Measurements from ENCODE around the gene HHIPL1.

Gene HHIPL1

DNA sequence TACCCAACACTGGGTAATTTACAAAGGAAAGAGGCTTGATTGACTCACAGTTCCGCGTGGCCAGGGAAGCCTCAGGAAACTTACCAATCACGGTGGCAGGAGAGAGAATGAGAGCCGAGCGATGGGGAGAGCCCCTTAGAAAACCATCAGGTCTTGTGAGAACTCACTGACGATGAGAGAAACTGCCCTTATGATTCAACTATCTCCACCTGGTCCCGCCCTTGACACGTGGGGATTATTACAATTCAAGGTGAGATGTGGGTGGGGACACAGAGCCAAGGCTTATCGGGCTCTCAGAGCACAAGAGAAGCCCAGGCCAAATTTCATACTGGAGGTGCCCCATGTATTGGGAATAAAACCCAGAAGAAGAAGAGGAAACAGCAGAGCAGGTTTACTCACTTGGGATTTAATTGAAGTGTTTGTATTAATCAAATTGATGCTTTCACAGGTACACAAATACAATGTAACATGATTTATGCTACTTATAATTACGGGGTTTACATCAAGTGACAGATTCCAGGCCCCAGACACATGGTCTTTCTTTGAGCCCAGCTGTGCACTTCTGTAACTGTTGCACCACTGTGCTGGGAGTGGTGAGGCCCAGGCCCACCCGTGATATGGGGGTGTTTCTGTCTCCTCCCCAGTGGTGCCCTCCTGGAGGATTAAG is 32.7 kb upstream of the HHIPL1 start:
- peak in 1 of 2 experiments; percentile 16 for DNase-seq

DNA sequence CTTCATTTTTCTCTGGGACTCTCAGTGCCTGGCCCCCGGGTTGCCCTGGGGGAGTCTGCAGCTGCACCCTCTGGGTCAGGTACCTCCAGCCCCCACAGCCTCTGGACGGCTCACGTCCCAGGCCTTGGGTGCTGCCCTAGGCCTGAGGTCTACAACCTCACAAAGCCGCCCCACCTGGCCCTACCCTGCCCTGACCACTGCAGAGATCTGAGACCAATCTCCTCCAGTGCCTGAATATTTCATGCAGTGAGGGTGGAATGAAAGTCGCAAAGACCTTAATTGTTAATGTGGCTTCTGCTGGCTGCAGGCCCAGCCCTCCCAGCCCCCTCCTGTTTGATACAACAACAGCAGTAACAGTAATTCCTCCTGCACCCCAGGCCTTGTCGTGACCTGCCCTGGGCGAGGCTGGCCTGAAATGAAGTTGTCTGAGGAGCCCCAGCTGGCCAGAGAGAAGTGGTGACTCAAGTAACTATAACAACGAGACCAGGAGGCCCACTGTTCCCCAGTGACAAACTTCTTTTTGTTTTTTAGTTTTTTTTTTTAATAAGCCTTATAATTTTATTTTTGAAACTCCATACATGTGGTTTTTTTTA is 32.1 kb upstream of the HHIPL1 start:
- no peak for DNase-seq

DNA sequence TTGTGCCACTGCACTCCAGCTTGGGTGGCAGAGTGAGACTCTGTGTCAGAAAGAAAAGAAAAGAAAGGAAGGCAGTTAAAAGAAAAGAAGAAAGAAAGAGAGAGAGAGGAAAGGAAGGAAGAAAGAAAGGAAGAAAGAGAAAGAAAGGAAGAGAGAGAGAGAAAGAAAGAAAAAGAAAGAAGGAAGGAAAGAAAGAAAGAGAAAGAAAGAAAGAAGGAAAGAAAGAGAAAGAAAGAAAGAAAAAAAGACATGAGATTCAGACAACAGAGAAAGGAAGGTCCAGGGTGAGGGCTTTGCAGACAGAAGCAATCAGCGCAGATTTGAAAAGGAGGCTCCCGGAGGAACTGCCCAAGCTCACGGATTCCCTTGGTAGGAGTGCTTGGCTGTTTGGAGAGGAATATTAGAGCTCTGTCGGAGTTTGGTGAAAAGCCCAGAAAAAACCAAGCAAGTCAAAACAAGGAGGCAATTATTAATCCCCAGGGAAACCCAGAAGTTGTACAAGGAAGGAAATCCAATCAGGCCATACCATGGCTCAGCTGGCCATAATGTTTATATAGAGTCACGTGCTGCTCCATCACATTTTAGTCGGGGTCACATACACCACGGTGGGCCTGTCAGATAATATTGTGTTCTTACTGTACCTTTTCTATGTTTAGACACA is 29.3 kb upstream of the HHIPL1 start:
- DNase-seq, result no peak

DNA sequence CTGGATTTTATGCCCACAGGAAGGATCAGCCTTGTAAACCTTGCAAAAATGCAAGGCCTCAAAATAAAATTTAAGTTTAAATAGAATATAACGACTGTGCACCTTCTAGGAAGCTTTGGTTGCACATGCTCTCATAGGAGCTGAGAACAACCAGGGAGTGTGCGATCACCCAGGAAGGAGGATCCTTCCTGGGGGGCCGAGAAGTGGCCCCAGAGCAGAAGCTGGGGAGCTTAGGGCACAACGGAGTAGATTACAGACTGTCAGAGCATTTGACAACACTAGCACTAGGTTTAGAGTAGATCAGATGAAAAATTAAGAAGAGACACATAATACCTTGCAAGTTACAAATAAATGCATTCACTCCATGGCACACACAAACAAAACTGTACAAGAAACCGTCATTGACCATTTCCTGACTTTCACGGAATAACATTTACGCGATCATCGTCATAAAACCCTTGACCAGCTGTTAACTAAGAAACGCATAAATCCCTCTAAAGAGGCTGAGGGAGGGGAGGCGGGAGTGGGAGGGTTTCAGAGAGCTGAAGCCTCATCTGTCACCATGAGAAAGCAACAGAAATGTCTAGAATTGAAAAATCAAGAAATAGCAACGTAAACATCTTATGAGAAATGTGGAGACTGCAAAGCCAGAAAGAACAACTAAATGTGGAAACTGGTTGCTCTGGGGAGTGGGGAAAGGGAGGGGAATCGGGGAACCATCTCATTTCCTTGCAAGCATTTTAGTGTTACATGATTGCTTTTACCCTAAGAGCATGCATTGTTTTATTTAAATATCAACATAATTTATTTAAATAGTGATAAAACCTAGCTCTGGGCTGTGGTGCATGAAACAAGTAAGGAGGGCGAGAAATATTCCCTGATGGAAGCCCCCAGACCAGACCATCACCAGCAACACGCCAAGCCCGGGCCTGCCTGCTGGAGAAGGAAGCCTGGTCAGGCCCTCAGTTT is 27.8 kb upstream of the HHIPL1 start:
- no peak for DNase-seq

DNA sequence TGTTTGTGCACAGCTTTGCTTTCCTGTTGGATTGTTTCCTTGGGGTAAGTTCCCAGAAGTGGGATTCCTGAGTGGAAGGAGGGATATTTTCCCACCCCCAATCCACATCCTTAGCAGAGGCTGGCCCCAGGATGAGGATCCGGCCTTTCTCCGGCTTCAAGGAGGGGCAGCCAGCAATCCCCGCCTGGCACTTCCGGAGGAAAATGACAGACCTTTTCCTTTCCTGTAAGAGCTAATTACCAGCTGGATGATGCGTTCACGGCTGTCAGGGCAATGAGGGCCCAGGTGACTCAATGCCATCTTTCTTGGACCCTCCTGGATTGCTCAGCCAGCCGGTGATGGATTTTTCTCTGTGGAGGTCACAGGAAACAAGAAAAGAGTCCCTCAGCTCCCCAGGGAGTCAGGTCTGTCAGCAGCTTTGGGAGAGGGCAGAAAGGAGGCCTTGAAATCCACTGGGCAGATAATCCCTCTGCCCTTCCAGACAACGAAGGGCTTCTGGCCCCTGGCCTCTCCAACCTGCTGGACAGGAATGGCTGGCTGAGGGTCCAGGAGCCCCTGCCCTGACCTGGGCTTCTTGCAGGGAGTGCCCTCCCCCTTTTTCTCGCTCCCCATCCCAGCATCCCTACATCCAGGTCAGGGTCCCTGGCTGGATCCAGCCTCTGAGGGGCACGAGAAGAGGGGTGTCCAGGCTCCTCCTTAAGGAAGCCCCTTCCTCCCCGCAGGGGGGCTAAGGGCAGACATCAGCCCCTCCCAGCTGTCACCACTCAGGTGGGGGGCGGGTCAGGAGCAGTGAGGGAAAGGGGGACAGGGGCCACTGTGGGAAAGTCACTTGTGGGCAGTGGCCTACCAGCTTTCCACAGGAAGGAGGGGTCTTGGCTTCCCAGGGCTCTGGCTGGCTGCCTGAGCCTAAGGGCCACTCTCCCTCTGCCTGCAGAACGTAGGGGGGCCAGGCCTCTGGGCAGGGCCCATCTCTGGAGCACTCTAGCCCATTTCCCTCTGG is 24.8 kb upstream of the HHIPL1 start:
- no peak for DNase-seq

DNA sequence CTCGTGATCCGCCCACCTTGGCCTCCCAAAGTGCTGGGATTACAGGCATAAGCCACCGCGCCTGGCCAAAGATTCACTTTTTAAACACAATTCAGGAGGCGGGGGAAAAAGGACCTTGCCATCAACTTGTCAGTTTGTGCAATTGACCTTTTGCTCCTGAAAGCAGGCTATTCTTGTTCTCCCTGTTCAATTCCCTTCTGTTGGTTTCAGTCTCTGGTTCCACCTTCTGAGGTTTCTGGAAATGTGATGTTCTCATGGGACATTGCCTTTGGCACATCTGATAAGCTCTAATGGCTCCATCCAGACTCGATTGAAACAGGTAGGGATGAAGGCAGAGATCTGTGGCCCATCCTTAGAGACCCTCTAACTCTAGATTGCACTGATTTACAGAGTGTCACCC is 23.0 kb upstream of the HHIPL1 start:
- DNase-seq, result no peak

DNA sequence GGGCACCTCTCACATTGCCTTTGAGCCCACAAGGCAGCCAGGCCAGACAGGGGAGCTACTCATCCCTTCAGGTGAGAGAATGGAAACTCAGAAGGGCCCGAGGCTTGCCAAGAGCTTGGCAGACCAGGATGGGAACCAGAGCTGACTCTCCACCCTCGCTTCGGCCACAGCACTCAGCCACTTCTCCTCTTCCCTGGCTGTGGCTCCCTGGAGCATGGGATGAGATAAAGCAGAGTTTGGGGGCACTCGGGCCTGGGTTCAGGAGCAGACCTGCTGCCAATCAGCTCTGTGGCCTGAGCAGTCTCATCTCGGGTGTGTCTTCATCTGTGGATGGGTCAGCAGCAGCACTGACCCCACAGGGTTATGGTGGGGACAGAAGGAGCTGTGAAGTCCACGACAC is 20.9 kb upstream of the HHIPL1 start:
- DNase-seq, result no peak

DNA sequence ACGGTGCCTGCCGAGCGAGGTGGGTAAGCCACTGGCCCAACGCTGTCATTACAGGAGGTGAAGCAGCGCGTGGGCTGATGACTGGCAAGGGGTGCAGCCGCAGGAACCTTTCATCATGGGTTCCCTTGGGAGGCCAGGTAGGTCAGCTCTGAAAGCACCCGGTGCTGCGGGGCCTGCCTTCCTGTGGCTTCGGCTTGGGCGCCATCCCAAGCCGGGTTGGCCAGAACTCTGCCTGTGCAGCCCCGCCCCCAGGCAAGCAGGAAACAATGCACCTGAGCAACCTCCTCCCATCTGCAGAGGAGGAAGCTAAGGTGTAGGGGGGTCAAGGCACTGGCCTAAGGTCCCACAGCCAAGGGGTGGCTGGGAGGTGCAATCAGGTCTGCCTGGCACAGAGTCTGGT is 20.0 kb upstream of the HHIPL1 start:
- DNase-seq, result no peak

DNA sequence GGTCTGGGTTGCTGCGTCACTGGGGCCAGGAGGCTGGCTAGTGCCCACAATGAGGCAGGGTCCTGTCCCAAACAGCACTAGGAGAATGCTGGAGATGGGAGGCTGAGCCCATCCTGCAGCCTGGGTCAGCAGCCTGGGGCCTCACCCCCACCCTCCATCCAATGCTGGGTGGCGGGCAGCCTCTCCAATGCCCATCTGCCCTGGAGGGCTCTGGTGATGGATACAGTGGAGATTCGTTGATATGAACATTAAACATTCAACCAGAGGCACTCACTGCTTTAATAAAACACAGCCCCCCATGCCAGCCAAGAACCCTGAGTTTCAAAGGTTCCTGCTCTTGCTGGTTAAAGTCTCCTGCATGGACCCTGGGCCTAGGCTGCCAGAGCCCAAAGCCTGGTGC is 19.5 kb upstream of the HHIPL1 start:
- DNase-seq, result no peak

DNA sequence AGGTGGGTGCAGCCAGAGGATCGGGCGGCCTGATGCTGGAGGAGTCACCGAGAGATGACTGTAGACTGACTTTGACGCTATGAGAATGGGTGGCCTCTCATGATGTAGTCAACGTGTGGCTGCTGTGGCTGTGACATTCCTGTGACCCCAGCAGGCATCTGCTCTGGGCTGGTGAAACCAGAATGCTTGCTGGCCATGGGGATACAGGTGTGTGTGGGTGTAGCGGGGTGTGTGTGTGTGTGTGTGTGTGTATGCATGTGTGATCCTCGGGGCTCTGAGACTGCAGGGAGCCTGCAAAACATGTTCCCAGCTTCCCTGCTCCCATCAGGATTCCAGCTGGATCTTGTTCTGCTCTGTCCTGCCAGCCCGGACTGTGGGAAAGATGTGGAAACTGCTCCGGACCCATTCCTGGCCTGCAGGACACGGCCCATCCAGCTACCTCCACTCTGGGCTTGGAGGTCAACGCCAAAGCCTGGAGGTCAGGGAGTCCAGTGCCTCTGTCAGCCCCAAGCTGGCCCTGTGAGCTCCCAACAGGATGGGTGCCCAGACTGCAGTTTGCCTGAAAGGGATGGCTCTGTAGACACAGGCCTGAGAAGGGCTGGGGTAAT is 18.8 kb upstream of the HHIPL1 start:
- DNase-seq, result no peak

DNA sequence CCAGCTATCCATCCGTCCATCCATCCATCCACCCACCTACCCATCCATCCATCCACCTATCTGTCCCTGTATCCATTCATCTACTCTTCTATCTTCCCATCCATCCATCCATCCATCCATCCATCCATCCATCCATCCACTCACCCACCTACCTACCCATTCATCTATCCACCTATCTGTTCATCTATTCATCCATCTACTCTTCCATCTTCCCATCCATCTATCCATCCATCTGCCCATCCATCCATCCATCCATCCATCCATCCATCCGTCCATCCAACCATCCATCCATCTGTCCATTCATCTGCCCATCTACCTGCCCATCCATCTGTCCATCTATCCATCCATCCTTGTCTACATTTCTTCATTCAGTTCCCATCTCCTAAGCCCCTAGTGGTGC is 17.8 kb upstream of the HHIPL1 start:
- DNase-seq, result no peak

DNA sequence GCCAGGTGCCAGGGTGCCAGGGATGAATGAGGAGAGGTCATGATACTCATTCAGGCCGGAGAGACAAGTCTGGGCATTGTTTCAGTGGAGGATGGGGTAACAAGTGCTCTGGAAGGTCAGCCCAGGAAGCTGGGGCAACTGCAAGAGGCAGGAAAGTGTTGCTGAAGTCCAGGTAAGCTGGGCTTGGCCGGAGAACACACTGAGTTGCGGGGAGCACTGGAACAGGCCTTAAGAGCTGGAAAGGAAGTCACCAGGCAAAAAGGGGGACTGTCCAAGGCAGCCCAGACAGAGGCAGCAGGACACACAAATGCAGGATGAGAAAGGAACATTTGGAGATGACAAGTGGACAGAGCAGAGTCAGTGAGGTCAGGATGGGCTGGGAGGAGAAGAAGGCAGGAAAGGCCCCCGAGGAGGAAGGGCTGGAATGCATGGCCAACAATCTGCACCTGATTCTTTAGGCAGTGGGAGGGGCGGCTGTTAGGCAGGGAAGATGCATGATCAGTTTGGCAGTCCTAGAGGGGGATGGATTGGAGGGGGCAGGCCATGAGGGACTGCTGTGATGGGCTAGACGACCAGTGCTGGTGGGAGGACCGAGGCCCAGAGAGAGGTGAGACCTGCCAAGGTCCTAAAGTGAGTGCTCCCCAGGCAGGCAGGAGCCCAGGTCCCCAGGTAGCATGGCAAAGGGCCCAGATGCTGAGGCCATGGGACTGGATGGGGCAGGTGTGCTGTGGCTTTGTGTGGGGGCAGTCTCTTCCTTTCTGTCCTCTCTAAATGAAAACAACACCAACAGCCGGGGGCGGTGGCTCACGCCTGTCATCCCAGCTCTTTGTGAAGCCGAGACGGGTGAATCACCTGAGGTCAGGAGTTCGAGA is 17.2 kb upstream of the HHIPL1 start:
- peak in 1 of 2 experiments; percentile 15 for DNase-seq

DNA sequence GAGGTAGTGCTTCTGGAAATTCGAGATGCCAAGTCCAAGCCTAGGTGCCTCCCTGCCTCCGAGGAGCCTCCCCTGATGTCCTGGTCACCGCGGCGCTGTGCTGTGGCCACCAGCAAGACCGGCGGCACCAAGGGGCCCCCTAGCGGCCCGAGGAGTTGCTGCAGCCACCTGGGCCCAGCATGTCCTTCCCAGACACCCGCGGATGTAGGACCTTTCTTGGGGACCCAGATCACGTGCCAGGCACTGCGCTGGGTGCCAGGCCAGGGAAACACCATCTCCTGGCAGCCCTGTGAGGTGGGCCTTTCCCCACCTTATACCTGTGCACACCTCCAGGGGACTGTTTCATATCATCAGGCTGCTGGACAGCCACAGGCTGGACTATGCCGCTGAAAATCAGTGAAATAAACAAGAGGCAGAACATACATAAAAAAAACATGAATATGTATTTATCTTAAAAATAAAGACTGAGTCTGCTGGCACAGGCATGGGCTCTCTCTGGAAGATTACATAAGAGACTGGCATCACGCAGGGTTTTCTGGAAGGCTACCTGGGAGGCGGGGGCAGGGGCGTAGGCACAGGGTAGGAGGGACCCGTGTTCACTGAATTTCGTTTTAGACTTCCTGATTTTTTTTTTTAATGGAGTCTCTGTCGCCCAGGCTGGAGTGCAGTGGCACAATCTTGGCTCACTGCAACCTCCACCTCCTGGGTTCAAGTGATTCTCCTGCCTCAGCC is 15.9 kb upstream of the HHIPL1 start:
- DNase-seq, result peak; percentile 67 to 75

DNA sequence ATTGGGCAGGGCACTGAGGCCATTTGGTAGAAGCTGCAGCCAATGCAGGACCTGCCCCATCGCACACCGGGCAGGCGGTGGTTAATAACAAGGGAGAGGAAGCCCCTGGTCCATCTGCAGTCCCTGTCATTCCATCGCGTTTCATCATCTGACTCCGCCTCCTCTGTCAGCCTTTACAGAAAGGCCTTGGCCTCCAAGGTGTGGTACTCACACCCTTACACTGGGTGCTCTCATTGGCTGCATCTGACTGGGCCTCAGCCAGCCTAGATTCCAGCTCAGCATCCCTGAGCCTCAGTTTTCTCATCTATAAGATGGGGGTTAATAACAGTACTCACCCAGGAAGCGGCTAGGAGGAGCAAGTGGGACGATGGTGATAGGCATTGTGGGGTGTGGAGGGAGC is 14.7 kb upstream of the HHIPL1 start:
- DNase-seq, result no peak

DNA sequence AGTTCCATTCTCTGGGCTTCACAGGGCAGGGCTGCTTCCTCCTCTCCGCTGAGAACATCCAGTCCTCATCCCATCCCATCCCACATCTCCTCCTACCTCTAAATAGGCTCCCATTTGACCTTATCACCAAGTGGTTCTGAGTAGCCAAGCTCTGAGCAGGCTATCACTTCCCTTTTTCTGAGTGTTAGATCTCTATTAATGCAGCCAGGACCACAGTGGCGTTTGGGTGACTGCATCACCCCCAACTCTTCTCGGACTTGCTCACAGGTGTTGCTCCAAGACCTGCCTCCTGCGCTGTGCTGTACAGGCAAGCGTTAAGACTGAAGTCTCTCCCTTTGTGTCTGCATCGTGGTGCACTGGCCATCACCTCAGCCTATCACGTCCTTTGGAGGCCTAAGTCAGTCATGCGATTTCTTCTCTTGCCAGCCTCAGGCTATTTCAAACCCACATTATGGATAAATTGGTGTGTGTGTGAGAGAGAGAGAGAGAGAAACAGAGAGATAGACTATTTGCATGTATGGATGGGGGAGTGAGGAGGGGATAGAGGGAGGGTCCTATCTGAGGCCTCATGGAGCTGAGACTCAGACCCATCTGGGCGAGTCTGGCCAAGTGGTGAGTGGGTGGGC is 12.4 kb upstream of the HHIPL1 start:
- DNase-seq, result no peak

DNA sequence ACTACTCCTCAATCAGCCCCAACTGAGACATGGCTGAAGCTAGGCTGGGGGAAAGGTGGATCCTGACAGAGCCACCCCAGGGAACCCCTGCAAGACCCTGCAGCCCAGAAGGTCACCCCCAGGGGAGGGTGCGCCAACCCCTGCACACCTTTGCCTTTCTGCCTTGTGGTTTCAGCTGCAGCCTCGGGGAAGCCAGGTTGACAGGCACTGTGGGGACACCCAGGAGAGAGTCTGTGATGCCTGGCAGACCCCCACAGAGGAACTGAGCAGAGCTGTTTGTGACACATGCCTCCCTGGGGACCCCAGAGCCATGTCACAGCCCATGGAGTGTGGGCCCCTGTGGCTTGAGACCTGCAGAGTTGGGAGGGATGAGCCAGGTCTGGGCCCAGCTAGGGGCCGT is 11.8 kb upstream of the HHIPL1 start:
- DNase-seq, result no peak

DNA sequence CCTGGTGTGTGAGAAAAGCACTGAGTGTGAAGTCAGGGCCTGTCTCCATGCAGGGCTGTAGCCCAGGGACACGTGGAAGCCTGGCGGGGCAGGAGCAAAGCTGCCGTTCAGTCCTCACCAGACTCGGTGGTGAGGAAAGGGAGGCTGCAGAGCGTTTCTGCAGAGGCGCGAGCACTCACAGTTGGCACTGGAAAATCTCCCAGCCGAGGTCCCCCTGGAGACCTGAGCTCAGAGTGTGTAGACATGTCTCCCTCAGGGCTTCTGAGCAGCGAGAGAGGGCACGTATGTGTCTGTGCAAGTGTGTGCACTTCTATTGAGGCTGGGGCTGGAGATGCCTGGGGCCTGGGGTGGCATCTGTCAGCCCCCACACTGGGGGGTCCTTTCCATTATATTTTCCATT is 11.0 kb upstream of the HHIPL1 start:
- DNase-seq, result no peak

DNA sequence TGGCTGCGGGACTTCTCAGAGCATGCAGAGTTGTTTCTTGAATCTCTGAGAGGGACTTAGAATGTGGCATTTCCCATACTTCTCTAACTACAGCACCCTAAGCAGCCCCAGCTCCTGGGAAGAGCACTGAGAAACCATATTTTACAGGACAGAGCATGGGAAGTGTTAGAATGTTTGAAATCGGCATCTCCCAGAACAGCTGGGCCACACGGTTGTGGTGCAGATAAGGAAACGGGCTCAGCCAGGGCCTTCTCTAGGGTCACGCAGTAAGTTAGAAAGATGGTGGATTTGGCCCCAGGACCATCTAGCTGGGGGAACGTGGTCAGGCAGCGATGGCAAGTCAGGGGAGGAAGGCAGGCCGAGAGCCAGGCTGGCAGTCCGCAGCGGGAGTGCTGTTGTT is 10.5 kb upstream of the HHIPL1 start:
- DNase-seq, result no peak

DNA sequence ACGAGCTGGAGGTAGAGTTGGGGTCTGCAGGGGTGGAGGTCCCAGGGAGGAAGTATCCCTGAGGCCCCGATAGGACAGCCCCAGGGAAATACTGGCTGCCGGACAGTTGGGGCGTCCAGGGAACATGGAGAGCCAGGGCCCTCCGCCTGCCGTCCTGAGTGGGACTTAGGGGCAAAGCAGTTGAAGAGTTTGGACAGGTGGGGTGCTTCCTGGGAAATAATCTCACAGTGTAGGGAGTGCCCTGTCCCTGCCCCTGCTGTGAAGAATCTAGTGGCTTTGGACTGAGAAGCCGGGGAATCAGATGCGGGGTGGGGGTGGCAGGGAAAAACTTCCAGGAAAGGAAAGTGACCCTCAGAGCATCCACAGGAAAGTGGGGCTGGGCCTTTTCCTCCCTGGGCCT is 9.8 kb upstream of the HHIPL1 start:
- DNase-seq, result no peak
